Fibroblast of skin of scalp (primary cell): ENCODE measurements around the gene ITSN2.
"Not testable (repeated sequence)": the region's sequence is repeated elsewhere in the genome, so short reads cannot be mapped to it uniquely, and the experiment has no call there.

ENCODE experiments used
- DNase-seq: peaks from one replicate; pipeline ENCODE4 v3.0.0-alpha.2; 2013

The ITSN2 gene

GRCh38 chr2:24362253-24362652 is 1.9 kb upstream of the ITSN2 start:
- no peak for DNase-seq

- DNase-seq, result no peak
Observed at GRCh38 chr2:24360963-24361330, 611 bp upstream of the ITSN2 start.

- DNase-seq, result no peak
Observed at GRCh38 chr2:24359129-24360049, 947 bp downstream of the ITSN2 start.

- DNase-seq, result not testable (repeated sequence)
Observed at GRCh38 chr2:24357767-24358166, 2.6 kb downstream of the ITSN2 start.

GRCh38 chr2:24357115-24357514 is 3.2 kb downstream of the ITSN2 start:
- not testable (repeated sequence) for DNase-seq

- DNase-seq, result no peak
Observed at GRCh38 chr2:24354957-24355356, 5.4 kb downstream of the ITSN2 start.

- DNase-seq, result no peak
Observed at GRCh38 chr2:24354395-24354794, 5.9 kb downstream of the ITSN2 start.

- no peak for DNase-seq
Observed at GRCh38 chr2:24353973-24354372, 6.4 kb downstream of the ITSN2 start.

GRCh38 chr2:24353364-24353763 is 7.0 kb downstream of the ITSN2 start:
- no peak for DNase-seq

GRCh38 chr2:24352664-24353063 is 7.7 kb downstream of the ITSN2 start:
- DNase-seq, result peak; percentile 47

GRCh38 chr2:24351981-24352380 is 8.4 kb downstream of the ITSN2 start:
- DNase-seq, result no peak

- DNase-seq, result no peak
Observed at GRCh38 chr2:24351627-24351938, 8.8 kb downstream of the ITSN2 start.

- DNase-seq, result no peak
Observed at GRCh38 chr2:24350826-24351626, 9.3 kb downstream of the ITSN2 start.

- no peak for DNase-seq
Observed at GRCh38 chr2:24349097-24349496, 11.2 kb downstream of the ITSN2 start.

- no peak for DNase-seq
Observed at GRCh38 chr2:24345937-24346336, 14.4 kb downstream of the ITSN2 start.

- DNase-seq, result no peak
Observed at GRCh38 chr2:24343225-24343882, 17.0 kb downstream of the ITSN2 start.

GRCh38 chr2:24342110-24342910 is 18.0 kb downstream of the ITSN2 start:
- peak; percentile 43 for DNase-seq

GRCh38 chr2:24339856-24340262 is 20.5 kb downstream of the ITSN2 start:
- DNase-seq, result no peak

- not testable (repeated sequence) for DNase-seq
Observed at GRCh38 chr2:24339098-24339497, 21.2 kb downstream of the ITSN2 start.

GRCh38 chr2:24337890-24338289 is 22.4 kb downstream of the ITSN2 start:
- no peak for DNase-seq

- no peak for DNase-seq
Observed at GRCh38 chr2:24336811-24337210, 23.5 kb downstream of the ITSN2 start.

GRCh38 chr2:24334245-24334633 is 26.1 kb downstream of the ITSN2 start:
- DNase-seq, result peak; percentile 43
